GM12878 (cell line): Measurements from ENCODE around the gene HMCN1. TPM values are rescaled to one million over a fixed set of nuclear protein-coding genes. Genes with fewer than 3 reads are reported as not detected.

Source experiments
- ATAC-seq: fragments of 200-7000 bp; cut with Tn5 transposase; 3 replicates; pipeline ENCODE4 v1.9.1; 2020; ENCODE audit warnings: mild to moderate bottlenecking, moderate library complexity
- BruUV-seq: library from RNA; stranded (reverse); fragments of 400-500 nt; replicated peaks from 2 replicates; lab custom pipeline; 2021; lab: Mats Ljungman, UMichigan
- CTCF ChIA-PET: fragments of 300-600 bp; sonication (Branson Sonifier 250); formaldehyde crosslinking; extraction: SDS; loops from one replicate; lab custom pipeline; 2021; ENCODE audit warnings: inconsistent platforms; lab: Yijun Ruan, JAX
- POLR2A ChIA-PET: fragments of 350-600 bp; formaldehyde crosslinking; extraction: SDS; loops from one replicate; lab custom pipeline; 2021; ENCODE audit warnings: inconsistent platforms; lab: Charles Lee
- RAD21 ChIA-PET: fragments of 300-600 bp; sonication (Branson Sonifier 250); formaldehyde crosslinking; loops from one replicate; lab custom pipeline; 2023; ENCODE audit warnings: antibody characterized with exemption; ENCODE audit not compliant: unreplicated experiment; lab: Charles Lee
- SMC1A ChIA-PET: fragments of 300-600 bp; sonication (Branson Sonifier 250); formaldehyde crosslinking; loops from one replicate; lab custom pipeline; 2023; ENCODE audit not compliant: unreplicated experiment, uncharacterized antibody; lab: Charles Lee
- DNase-seq: peaks from one replicate; pipeline ENCODE4 v3.0.0-alpha.2; 2011; ENCODE audit warnings: low read depth, low spot score
- FAIRE-seq: peaks from 3 replicates; lab custom pipeline; 2011; peaks lifted over from hg19 to GRCh38; lab: Jason Lieb, UNC
- H2AFZ ChIP-seq: 2 replicates; pipeline ENCODE4 v1.6.0; 2011; ENCODE audit warnings: low read depth, low read length, control low read depth; ENCODE audit not compliant: control insufficient read depth
- H3K27ac ChIP-seq: 2 replicates; pipeline ENCODE4 v1.5.1; 2011; ENCODE audit warnings: control low read depth; ENCODE audit not compliant: control insufficient read depth, insufficient read depth
- H3K27me3 ChIP-seq, 2 experiments: replicated peaks in 1 of 2; 2 replicates each; pipeline versions ENCODE4 v1.6.0 to v1.6.1; 2011; ENCODE audit warnings: low read length in 1 of 2; ENCODE audit not compliant: control insufficient read depth in 2 of 2, insufficient read depth in 2 of 2
- H3K36me3 ChIP-seq, 2 experiments: 2 replicates each; pipeline ENCODE4 v1.5.1; 2011; ENCODE audit warnings: low read length in 1 of 2; ENCODE audit not compliant: control insufficient read depth in 2 of 2, insufficient read depth in 2 of 2
- H3K4me1 ChIP-seq: 2 replicates; pipeline ENCODE4 v1.6.1; 2011; ENCODE audit warnings: mild to moderate bottlenecking, low read length, moderate library complexity, mixed read lengths; ENCODE audit not compliant: control insufficient read depth, insufficient read depth
- H3K4me2 ChIP-seq: 2 replicates; pipeline ENCODE4 v1.6.0; 2011; ENCODE audit warnings: control low read depth; ENCODE audit not compliant: control insufficient read depth, insufficient read depth
- H3K4me3 ChIP-seq: fragments of 200-600 bp; sonication (generic); 2 replicates; pipeline ENCODE4 v1.5.1; 2016
- H3K79me2 ChIP-seq: 2 replicates; pipeline ENCODE4 v1.6.0; 2011; ENCODE audit warnings: low read length; ENCODE audit not compliant: control insufficient read depth, insufficient read depth
- H3K9ac ChIP-seq: 2 replicates; pipeline ENCODE4 v1.8.0; 2011; ENCODE audit warnings: low read length, control low read depth, mixed read lengths; ENCODE audit not compliant: control insufficient read depth, insufficient read depth
- H3K9me3 ChIP-seq: replicated peaks from 3 replicates; pipeline ENCODE4 v1.5.1; 2011; ENCODE audit warnings: mild to moderate bottlenecking, low read length; ENCODE audit not compliant: control insufficient read depth, insufficient read depth
- H4K20me1 ChIP-seq: 2 replicates; pipeline ENCODE4 v1.6.0; 2011; ENCODE audit not compliant: control insufficient read depth, insufficient read depth
- BMI1 ChIP-seq: fragments of 450-650 bp; IDR thresholded peaks from 2 replicates; pipeline ENCODE4 v1.6.1; 2016; ENCODE audit warnings: mild to moderate bottlenecking, moderate library complexity, borderline replicate concordance
- ETV6 ChIP-seq, 2 experiments: fragments of 450-650 bp in 1 of 2; IDR thresholded peaks in 1 of 2; conservative IDR thresholded peaks in 1 of 2; 2 replicates each; pipeline ENCODE4 v1.6.1; 2014; ENCODE audit warnings: antibody characterized with exemption in 1 of 2, borderline replicate concordance in 1 of 2, low read depth in 1 of 2, mild to moderate bottlenecking in 1 of 2, moderate library complexity in 1 of 2
- EZH2 ChIP-seq: IDR thresholded peaks from 2 replicates; pipeline ENCODE4 v1.6.1; 2012; ENCODE audit warnings: low read depth, mild to moderate bottlenecking, control low read depth, inconsistent platforms, low read length, borderline replicate concordance; ENCODE audit not compliant: control insufficient read depth
- MEF2B ChIP-seq: fragments of 450-650 bp; IDR thresholded peaks from 2 replicates; pipeline ENCODE4 v1.6.1; 2018; ENCODE audit warnings: mild to moderate bottlenecking, moderate library complexity; ENCODE audit not compliant: partially characterized antibody, poor library complexity, severe bottlenecking
- NFYA ChIP-seq: IDR thresholded peaks from 2 replicates; pipeline ENCODE4 v1.6.1; 2011; ENCODE audit warnings: low read depth, mild to moderate bottlenecking, low read length, improper control_type of control experiment, borderline replicate concordance
- SKIL ChIP-seq: fragments of 450-650 bp; IDR thresholded peaks from 2 replicates; pipeline ENCODE4 v1.6.1; 2017; ENCODE audit warnings: mild to moderate bottlenecking, low read depth, inconsistent platforms; ENCODE audit not compliant: poor library complexity, severe bottlenecking
- TARDBP ChIP-seq: IDR thresholded peaks from 2 replicates; pipeline ENCODE4 v1.6.1; 2016; ENCODE audit warnings: borderline replicate concordance
- ZNF384 ChIP-seq: IDR thresholded peaks from 2 replicates; pipeline ENCODE4 v1.6.1; 2012; ENCODE audit warnings: low read depth, mild to moderate bottlenecking, low read length, improper control_type of control experiment, borderline replicate concordance
- WGBS: methylation state at CpG from one replicate; pipeline ENCODE4 v1.1.6; 2016; ENCODE audit warnings: low lambda C conversion rate; ENCODE audit not compliant: insufficient replicate concordance, insufficient coverage; ENCODE audit errors: missing lambda C conversion rate; 5-methylcytosine and 5-hydroxymethylcytosine counted together
- in situ Hi-C: fragments of 300-500 bp; cut with MboI; formaldehyde crosslinking; loops from 9 replicates; pipeline ENCODE4 v1.14.3; 2018; ENCODE audit warnings: mixed read lengths
- intact Hi-C: fragments of 100-400 bp; cut with micrococcal nuclease; formaldehyde crosslinking; loops from one replicate; pipeline ENCODE4 v1.14.2; 2022; ENCODE audit not compliant: unreplicated experiment
- polyA plus RNA-seq, 11 experiments: library from polyadenylated mRNA; depleted of rRNA in 4 of 11; unstranded in 6 of 11; stranded (reverse) in 5 of 11; fragments of >200 nt; fragmentation: Nextera tagmentation in 4 of 11; fragmentation: Illumina TruSeq in 1 of 11; extraction: Ambion mirVana in 4 of 11; extraction: Trizol in 1 of 11; gene quantifications; 1 replicate in 1 of 11; 2 replicates in 10 of 11; pipeline versions ENCODE4 v1.2.1 to v1.2.3, GENCODE V29; 2011 to 2016; ENCODE audit warnings: inconsistent platforms in 2 of 11, missing spikeins in 2 of 11, low read depth in 1 of 11
- total RNA-seq, 4 experiments: library from RNA; depleted of rRNA in 3 of 4; stranded (reverse); fragments of >200 nt in 3 of 4; fragmentation: Illumina TruSeq in 1 of 4; extraction: Trizol in 1 of 4; gene quantifications; 2 replicates each; pipeline versions ENCODE4 v1.2.1 to v1.2.3, GENCODE V29; 2013 to 2021
- TF ChIP-seq, protein P1 (sequence below): fragments of 450-650 bp; IDR thresholded peaks from 2 replicates; pipeline ENCODE4 v1.6.1; 2016; ENCODE audit warnings: mild to moderate bottlenecking, moderate library complexity, borderline replicate concordance

The HMCN1 gene
- total and polyA plus RNA-seq, 10 of the 15 experiments (the other 5 are each of a cell fraction or from before 2014, with no cell fraction given) = under 0.01 to 0.07 TPM; not detected in 8

- ChIA-PET POLR2A (interaction anchor here (0.5 kb wide), 1 partner anchor 48 kb away, joined by 3 read pairs; no protein-coding TSS in a partner anchor), RAD21 (no interaction called here), SMC1A (interaction anchor here (1.0 kb wide), 1 partner anchor 24 kb away, joined by 6 read pairs; no protein-coding TSS in a partner anchor), CTCF (interaction anchor here (1.0 to 1.8 kb wide), 2 partner anchors 26 to 464 kb away, joined by 3 to 4 read pairs; no protein-coding TSS in a partner anchor)
- 3% methylated on average over 2 of the region's 2 CpGs for WGBS
- intact Hi-C loops (no loop called here), in situ Hi-C loops (no loop called here)
- DNase-seq (no peak), ATAC-seq (no peak), FAIRE-seq (no peak)
- H3K4me1 ChIP-seq = no peaks in the 10 kb centered on the region
- H3K9ac ChIP-seq = no peak overlapping the region
- no peaks in the 10 kb centered on the region for H4K20me1 ChIP-seq
- no peak overlapping the region for H2AFZ ChIP-seq
- TF ChIP-seq ETV6 (conservative IDR thresholded peaks at IDR 0.05 in 1 of 2, IDR thresholded peaks at IDR 0.05 in 1 of 2; ENCODE audit: borderline replicate concordance in 1 of 2, low read depth in 1 of 2) (no peak), EZH2 (no peak), TARDBP (no peak), MEF2B (no peak)
- no peaks in the 10 kb centered on the region for H3K36me3 ChIP-seq
- H3K9me3 ChIP-seq = no peaks in the 10 kb centered on the region
- no peak overlapping the region for H3K4me3 ChIP-seq
- no peaks in the 10 kb centered on the region for H3K27me3 ChIP-seq
- no peaks in the 10 kb centered on the region for H3K79me2 ChIP-seq
- H3K4me2 ChIP-seq = no peak overlapping the region
- no TSS peak for BruUV-seq
- no peak overlapping the region for H3K27ac ChIP-seq
Observed at GRCh38 chr1:185787238-185787637, 53.0 kb downstream of the HMCN1 start.

DNA sequence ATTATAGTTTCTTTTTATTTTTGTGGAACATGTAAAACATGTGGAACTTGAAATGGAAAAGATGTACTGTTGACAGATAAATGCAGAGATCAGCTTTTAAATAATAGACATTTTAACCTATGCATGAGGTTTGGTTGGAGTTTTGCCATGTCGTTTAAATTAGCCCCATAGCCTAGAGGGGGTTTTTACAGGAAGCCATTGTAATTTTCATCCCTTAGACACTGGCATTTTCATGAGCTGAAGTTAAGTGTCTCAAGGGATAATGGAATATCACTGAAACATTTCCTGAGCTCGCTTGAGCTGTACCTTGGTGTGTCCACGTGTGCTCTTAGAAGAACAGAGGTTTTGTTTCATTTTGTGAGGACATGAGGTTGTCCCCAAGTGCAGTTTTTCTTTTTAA is 54.2 kb downstream of the HMCN1 start:
- BruUV-seq = no TSS peak
- FAIRE-seq = no peak
- Histone ChIP-seq H4K20me1 (no peaks in the 10 kb centered on the region), H3K9ac (no peak overlapping the region), H3K4me1 (no peaks in the 10 kb centered on the region), H3K9me3 (no peaks in the 10 kb centered on the region), H3K27me3 (no peaks in the 10 kb centered on the region), H3K4me2 (no peak overlapping the region), H3K79me2 (no peaks in the 10 kb centered on the region), H3K4me3 (no peak overlapping the region), H2AFZ (no peak overlapping the region), H3K36me3 (no peaks in the 10 kb centered on the region), H3K27ac (no peak overlapping the region)
- 1% methylated on average over 3 of the region's 3 CpGs for WGBS
- no peak for DNase-seq
- RAD21 ChIA-PET = no interaction called here
- CTCF ChIA-PET = interaction anchor here (1.8 kb wide), 1 partner anchor 25 kb away, joined by 4 read pairs; no protein-coding TSS in a partner anchor
- no peak for ATAC-seq
- in situ Hi-C loops = no loop called here
- intact Hi-C loops = no loop called here
- SMC1A ChIA-PET = interaction anchor here (1.0 kb wide), 1 partner anchor 23 kb away, joined by 6 read pairs; no protein-coding TSS in a partner anchor
- POLR2A ChIA-PET = no interaction called here
- TF ChIP-seq ZNF384 (no peak), NFYA (no peak), BMI1 (no peak), SKIL (no peak)
- TF ChIP-seq, protein P1, sequence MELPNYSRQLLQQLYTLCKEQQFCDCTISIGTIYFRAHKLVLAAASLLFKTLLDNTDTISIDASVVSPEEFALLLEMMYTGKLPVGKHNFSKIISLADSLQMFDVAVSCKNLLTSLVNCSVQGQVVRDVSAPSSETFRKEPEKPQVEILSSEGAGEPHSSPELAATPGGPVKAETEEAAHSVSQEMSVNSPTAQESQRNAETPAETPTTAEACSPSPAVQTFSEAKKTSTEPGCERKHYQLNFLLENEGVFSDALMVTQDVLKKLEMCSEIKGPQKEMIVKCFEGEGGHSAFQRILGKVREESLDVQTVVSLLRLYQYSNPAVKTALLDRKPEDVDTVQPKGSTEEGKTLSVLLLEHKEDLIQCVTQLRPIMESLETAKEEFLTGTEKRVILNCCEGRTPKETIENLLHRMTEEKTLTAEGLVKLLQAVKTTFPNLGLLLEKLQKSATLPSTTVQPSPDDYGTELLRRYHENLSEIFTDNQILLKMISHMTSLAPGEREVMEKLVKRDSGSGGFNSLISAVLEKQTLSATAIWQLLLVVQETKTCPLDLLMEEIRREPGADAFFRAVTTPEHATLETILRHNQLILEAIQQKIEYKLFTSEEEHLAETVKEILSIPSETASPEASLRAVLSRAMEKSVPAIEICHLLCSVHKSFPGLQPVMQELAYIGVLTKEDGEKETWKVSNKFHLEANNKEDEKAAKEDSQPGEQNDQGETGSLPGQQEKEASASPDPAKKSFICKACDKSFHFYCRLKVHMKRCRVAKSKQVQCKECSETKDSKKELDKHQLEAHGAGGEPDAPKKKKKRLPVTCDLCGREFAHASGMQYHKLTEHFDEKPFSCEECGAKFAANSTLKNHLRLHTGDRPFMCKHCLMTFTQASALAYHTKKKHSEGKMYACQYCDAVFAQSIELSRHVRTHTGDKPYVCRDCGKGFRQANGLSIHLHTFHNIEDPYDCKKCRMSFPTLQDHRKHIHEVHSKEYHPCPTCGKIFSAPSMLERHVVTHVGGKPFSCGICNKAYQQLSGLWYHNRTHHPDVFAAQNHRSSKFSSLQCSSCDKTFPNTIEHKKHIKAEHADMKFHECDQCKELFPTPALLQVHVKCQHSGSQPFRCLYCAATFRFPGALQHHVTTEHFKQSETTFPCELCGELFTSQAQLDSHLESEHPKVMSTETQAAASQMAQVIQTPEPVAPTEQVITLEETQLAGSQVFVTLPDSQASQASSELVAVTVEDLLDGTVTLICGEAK = no peak
